ENCODE measurements around the gene HDAC8. TPM values are rescaled to one million over a fixed set of nuclear protein-coding genes. Genes with fewer than 3 reads are reported as not detected.

Gene HDAC8
- total RNA-seq, 1 experiment from 2014 or later: 26.2 TPM

- no TSS peak for BruUV-seq (replicated peaks)
- H3K27ac Mint-ChIP-seq (ENCODE audit: unreplicated experiment): peak overlapping the region; percentile 48
- POLR2A ChIA-PET: interaction anchor here (0.6 kb wide), 3 partner anchors 14 to 270 kb away, joined by 3 to 6 read pairs (median 5); no protein-coding TSS in a partner anchor
- TF ChIP-seq, protein P1, sequence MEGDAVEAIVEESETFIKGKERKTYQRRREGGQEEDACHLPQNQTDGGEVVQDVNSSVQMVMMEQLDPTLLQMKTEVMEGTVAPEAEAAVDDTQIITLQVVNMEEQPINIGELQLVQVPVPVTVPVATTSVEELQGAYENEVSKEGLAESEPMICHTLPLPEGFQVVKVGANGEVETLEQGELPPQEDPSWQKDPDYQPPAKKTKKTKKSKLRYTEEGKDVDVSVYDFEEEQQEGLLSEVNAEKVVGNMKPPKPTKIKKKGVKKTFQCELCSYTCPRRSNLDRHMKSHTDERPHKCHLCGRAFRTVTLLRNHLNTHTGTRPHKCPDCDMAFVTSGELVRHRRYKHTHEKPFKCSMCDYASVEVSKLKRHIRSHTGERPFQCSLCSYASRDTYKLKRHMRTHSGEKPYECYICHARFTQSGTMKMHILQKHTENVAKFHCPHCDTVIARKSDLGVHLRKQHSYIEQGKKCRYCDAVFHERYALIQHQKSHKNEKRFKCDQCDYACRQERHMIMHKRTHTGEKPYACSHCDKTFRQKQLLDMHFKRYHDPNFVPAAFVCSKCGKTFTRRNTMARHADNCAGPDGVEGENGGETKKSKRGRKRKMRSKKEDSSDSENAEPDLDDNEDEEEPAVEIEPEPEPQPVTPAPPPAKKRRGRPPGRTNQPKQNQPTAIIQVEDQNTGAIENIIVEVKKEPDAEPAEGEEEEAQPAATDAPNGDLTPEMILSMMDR (IDR thresholded peaks at IDR 0.05; ENCODE audit: insufficient read depth in 1 of 2, low read depth in 1 of 2, low read length in 1 of 2, severe bottlenecking in 1 of 2, unreplicated experiment in 1 of 2): peak in 1 of 2 experiments; percentile 21
- Histone ChIP-seq H3K27me3 (replicated peaks; ENCODE audit: control insufficient read depth, insufficient read depth, low read length) (no peaks in the 10 kb centered on the region), H3K4me3 (ENCODE audit: low read depth, low read length) (no peak overlapping the region), H3K4me1 (no peaks in the 10 kb centered on the region), H3K9me3 (no peaks in the 10 kb centered on the region), H3K36me3 (ENCODE audit: control insufficient read depth, insufficient read depth, low read length) (no peaks in the 10 kb centered on the region)
- H3K9me3 Mint-ChIP-seq (ENCODE audit: unreplicated experiment): no peaks in the 10 kb centered on the region
- intact Hi-C loops (cut with micrococcal nuclease; ENCODE audit: unreplicated experiment): loop anchor here (1.0 kb wide), 2 partner anchors 242 to 295 kb away; no protein-coding TSS in a partner anchor
- no peak overlapping the region for H3K4me3 Mint-ChIP-seq (ENCODE audit: unreplicated experiment)
- DNase-seq: peak in 1 of 2 experiments; percentile 1
- no peaks in the 10 kb centered on the region for H3K27me3 Mint-ChIP-seq (ENCODE audit: insufficient read depth, unreplicated experiment)
- no peaks in the 10 kb centered on the region for H3K36me3 Mint-ChIP-seq (ENCODE audit: insufficient read depth, unreplicated experiment)
- H3K4me1 Mint-ChIP-seq (ENCODE audit: low read depth, unreplicated experiment): peaks cover 8% of the 10 kb centered on the region
- CTCF ChIA-PET: interaction anchor here (0.5 to 2.1 kb wide), 12 partner anchors 14 to 1636 kb away, joined by 3 to 23 read pairs (median 4); no protein-coding TSS in a partner anchor
Observed at GRCh38 chrX:72540318-72540717, 32.3 kb downstream of the HDAC8 start.

DNA sequence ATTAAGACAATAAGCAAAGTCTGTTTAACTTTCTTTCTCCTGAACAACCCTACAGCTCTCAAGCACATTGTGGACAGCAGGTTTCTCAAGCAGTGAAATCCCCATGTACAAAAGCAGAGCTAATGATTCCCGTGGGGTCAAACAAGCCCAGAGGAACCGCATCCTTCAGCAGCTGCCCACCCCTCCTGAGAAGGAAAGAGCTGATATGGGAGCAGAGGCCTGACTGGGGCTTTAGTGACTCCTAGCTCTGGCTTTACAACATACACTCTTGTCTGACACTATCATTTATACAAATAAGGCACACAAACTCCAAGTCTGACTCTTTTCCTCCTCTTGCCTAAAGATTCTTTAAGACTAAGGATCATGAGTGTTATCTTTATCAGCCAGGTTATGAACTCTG is 32.8 kb downstream of the HDAC8 start:
- Mint-ChIP-seq H3K27ac (ENCODE audit: unreplicated experiment) (no peak overlapping the region), H3K4me3 (ENCODE audit: unreplicated experiment) (no peak overlapping the region), H3K27me3 (ENCODE audit: insufficient read depth, unreplicated experiment) (no peaks in the 10 kb centered on the region), H3K36me3 (ENCODE audit: insufficient read depth, unreplicated experiment) (no peaks in the 10 kb centered on the region), H3K9me3 (ENCODE audit: unreplicated experiment) (no peaks in the 10 kb centered on the region), H3K4me1 (ENCODE audit: low read depth, unreplicated experiment) (peaks cover 8% of the 10 kb centered on the region)
- TF ChIP-seq, protein P1 (IDR thresholded peaks at IDR 0.05; ENCODE audit: insufficient read depth in 1 of 2, low read depth in 1 of 2, low read length in 1 of 2, severe bottlenecking in 1 of 2, unreplicated experiment in 1 of 2): no peak
- Histone ChIP-seq H3K9me3 (no peaks in the 10 kb centered on the region), H3K4me3 (ENCODE audit: low read depth, low read length) (no peak overlapping the region), H3K27me3 (replicated peaks; ENCODE audit: control insufficient read depth, insufficient read depth, low read length) (no peaks in the 10 kb centered on the region), H3K4me1 (no peaks in the 10 kb centered on the region), H3K36me3 (ENCODE audit: control insufficient read depth, insufficient read depth, low read length) (no peaks in the 10 kb centered on the region)
- ChIA-PET CTCF (interaction anchor here (1.5 to 2.1 kb wide), 2 partner anchors 14 to 242 kb away, joined by 9 to 23 read pairs; no protein-coding TSS in a partner anchor), POLR2A (no interaction called here)
- BruUV-seq (replicated peaks): no TSS peak
- intact Hi-C loops (cut with micrococcal nuclease; ENCODE audit: unreplicated experiment): loop anchor here (1.0 kb wide), 2 partner anchors 242 to 295 kb away; no protein-coding TSS in a partner anchor
- DNase-seq: no peak

GRCh38 chrX:72536542-72536941 is 36.1 kb downstream of the HDAC8 start:
- no peak overlapping the region for H3K27ac Mint-ChIP-seq (ENCODE audit: unreplicated experiment)
- no peaks in the 10 kb centered on the region for H3K9me3 Mint-ChIP-seq (ENCODE audit: unreplicated experiment)
- no peak overlapping the region for H3K4me3 Mint-ChIP-seq (ENCODE audit: unreplicated experiment)
- no peaks in the 10 kb centered on the region for H3K36me3 ChIP-seq (ENCODE audit: control insufficient read depth, insufficient read depth, low read length)
- intact Hi-C loops (cut with micrococcal nuclease; ENCODE audit: unreplicated experiment): no loop called here
- TF ChIP-seq, protein P1 (IDR thresholded peaks at IDR 0.05; ENCODE audit: insufficient read depth in 1 of 2, low read depth in 1 of 2, low read length in 1 of 2, severe bottlenecking in 1 of 2, unreplicated experiment in 1 of 2): no peak
- BruUV-seq (replicated peaks): no TSS peak
- no peak for DNase-seq
- H3K27me3 Mint-ChIP-seq (ENCODE audit: insufficient read depth, unreplicated experiment): no peaks in the 10 kb centered on the region
- H3K27me3 ChIP-seq (replicated peaks; ENCODE audit: control insufficient read depth, insufficient read depth, low read length): no peaks in the 10 kb centered on the region
- H3K4me1 ChIP-seq: no peaks in the 10 kb centered on the region
- no peaks in the 10 kb centered on the region for H3K9me3 ChIP-seq
- POLR2A ChIA-PET: no interaction called here
- peaks cover 8% of the 10 kb centered on the region for H3K4me1 Mint-ChIP-seq (ENCODE audit: low read depth, unreplicated experiment)
- CTCF ChIA-PET: no interaction called here
- H3K4me3 ChIP-seq (ENCODE audit: low read depth, low read length): no peak overlapping the region
- H3K36me3 Mint-ChIP-seq (ENCODE audit: insufficient read depth, unreplicated experiment): no peaks in the 10 kb centered on the region

Data from Caco-2 (cell line).